Esophagus squamous epithelium (tissue), 4 donors: Measurements from ENCODE around the gene PCK1.

Source experiments
- CTCF ChIP-seq, 6 experiments: fragments of 450-650 bp in 4 of 6; fragments of 200-600 bp in 2 of 6; sonication (generic) in 2 of 6; IDR thresholded peaks; one replicate each; pipeline ENCODE4 v1.5.1; 2016 to 2019; ENCODE audit warnings: antibody characterized with exemption in 6 of 6, mild to moderate bottlenecking in 4 of 6, moderate library complexity in 4 of 6
- POLR2A ChIP-seq, 4 donors: fragments of 450-650 bp; IDR thresholded peaks; one replicate each; pipeline ENCODE4 v1.6.1; 2017; ENCODE audit warnings: antibody characterized with exemption in 4 of 4, mild to moderate bottlenecking in 4 of 4, moderate library complexity in 3 of 4

DNA sequence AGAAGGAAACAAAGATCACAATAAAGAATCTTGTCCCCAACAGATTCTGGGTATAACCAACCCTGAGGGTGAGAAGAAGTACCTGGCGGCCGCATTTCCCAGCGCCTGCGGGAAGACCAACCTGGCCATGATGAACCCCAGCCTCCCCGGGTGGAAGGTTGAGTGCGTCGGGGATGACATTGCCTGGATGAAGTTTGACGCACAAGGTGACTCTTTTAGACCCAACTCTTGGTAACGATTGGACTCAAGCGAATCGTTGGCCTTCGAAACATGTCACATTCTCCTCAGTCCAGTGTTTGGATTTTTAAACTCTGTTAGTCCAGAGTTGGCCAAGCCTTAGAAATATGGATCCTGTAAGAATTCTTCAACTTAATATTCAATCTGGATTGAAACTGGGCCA is 2.6 kb downstream of the PCK1 start:
- no peak for TF ChIP-seq CTCF (IDR thresholded peaks at IDR 0.05)
- no peak for TF ChIP-seq POLR2A (IDR thresholded peaks at IDR 0.05)
